ENCODE results near the gene MON2.

DNA sequence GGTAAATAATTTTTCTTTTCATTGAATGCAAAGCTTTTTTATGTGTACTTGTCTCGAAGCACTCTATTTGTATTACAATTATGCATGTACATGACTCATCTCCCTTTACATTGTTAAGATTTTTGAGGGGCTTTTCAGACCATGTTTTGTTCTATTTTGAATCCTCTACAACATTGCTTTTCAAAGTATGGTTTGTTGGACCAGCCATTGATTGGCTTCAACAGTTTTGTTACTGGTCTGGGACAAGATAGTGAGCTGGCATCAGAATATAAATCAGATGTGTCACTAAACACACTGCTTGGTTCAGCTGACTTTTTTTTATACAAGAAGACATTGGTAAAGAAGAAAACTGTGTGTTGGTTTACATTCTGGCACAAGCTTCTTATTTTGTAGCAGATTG lies 122.3 kb downstream of the MON2 start:
- TF ChIP-seq, protein P1, sequence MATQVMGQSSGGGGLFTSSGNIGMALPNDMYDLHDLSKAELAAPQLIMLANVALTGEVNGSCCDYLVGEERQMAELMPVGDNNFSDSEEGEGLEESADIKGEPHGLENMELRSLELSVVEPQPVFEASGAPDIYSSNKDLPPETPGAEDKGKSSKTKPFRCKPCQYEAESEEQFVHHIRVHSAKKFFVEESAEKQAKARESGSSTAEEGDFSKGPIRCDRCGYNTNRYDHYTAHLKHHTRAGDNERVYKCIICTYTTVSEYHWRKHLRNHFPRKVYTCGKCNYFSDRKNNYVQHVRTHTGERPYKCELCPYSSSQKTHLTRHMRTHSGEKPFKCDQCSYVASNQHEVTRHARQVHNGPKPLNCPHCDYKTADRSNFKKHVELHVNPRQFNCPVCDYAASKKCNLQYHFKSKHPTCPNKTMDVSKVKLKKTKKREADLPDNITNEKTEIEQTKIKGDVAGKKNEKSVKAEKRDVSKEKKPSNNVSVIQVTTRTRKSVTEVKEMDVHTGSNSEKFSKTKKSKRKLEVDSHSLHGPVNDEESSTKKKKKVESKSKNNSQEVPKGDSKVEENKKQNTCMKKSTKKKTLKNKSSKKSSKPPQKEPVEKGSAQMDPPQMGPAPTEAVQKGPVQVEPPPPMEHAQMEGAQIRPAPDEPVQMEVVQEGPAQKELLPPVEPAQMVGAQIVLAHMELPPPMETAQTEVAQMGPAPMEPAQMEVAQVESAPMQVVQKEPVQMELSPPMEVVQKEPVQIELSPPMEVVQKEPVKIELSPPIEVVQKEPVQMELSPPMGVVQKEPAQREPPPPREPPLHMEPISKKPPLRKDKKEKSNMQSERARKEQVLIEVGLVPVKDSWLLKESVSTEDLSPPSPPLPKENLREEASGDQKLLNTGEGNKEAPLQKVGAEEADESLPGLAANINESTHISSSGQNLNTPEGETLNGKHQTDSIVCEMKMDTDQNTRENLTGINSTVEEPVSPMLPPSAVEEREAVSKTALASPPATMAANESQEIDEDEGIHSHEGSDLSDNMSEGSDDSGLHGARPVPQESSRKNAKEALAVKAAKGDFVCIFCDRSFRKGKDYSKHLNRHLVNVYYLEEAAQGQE (IDR thresholded peaks at IDR 0.05; ENCODE audit: insufficient read depth in 1 of 2, low read depth in 2 of 2, low read length in 2 of 2): no peak
- TF ChIP-seq TAF1 (IDR thresholded peaks at IDR 0.05; ENCODE audit: borderline replicate concordance, insufficient read depth, low read length): no peak
- no peak for TF ChIP-seq POLR2AphosphoS5 (IDR thresholded peaks at IDR 0.05; ENCODE audit: low read depth, low read length)
- TF ChIP-seq SIN3A (IDR thresholded peaks at IDR 0.05; ENCODE audit: borderline replicate concordance, insufficient read depth, low read length): no peak

Measured in PFSK-1 (cell line).